Ishikawa (cell line): Measurements from ENCODE around the gene APBB3.

Source experiments
- CEBPB ChIP-seq: IDR thresholded peaks from 2 replicates; pipeline ENCODE4 v1.6.1; 2012
- CREB1 ChIP-seq: IDR thresholded peaks from 2 replicates; pipeline ENCODE4 v1.6.1; 2012; ENCODE audit warnings: low read depth
- EP300 ChIP-seq: IDR thresholded peaks from 2 replicates; pipeline ENCODE4 v1.6.1; 2012; ENCODE audit warnings: borderline replicate concordance
- FOXM1 ChIP-seq: IDR thresholded peaks from 2 replicates; pipeline ENCODE4 v1.6.1; 2012; ENCODE audit warnings: low read depth, borderline replicate concordance
- MAX ChIP-seq: IDR thresholded peaks from 2 replicates; pipeline ENCODE4 v1.6.1; 2012
- NFIC ChIP-seq: IDR thresholded peaks from 2 replicates; pipeline ENCODE4 v1.6.1; 2012
- RAD21 ChIP-seq: IDR thresholded peaks from 2 replicates; pipeline ENCODE4 v1.6.1; 2012; ENCODE audit warnings: low read depth
- REST ChIP-seq: IDR thresholded peaks from 2 replicates; pipeline ENCODE4 v1.6.1; 2012; ENCODE audit warnings: low read depth, mild to moderate bottlenecking
- TCF12 ChIP-seq: IDR thresholded peaks from 2 replicates; pipeline ENCODE4 v1.6.1; 2012; ENCODE audit warnings: low read depth
- TEAD4 ChIP-seq: IDR thresholded peaks from 2 replicates; pipeline ENCODE4 v1.6.1; 2012
- USF1 ChIP-seq: IDR thresholded peaks from 2 replicates; pipeline ENCODE4 v1.6.1; 2012
- YY1 ChIP-seq: IDR thresholded peaks from 2 replicates; pipeline ENCODE4 v1.6.1; 2012; ENCODE audit warnings: low read depth

- no peak for TF ChIP-seq CREB1
- TF ChIP-seq CEBPB, result no peak
- TF ChIP-seq FOXM1, result no peak
- TF ChIP-seq RAD21, result no peak
- TF ChIP-seq EP300, result no peak
- TF ChIP-seq REST, result no peak
- no peak for TF ChIP-seq TEAD4
- no peak for TF ChIP-seq NFIC
- TF ChIP-seq USF1, result no peak
- no peak for TF ChIP-seq TCF12
- TF ChIP-seq YY1, result no peak
- TF ChIP-seq MAX, result no peak
Observed at GRCh38 chr5:140554454-140554853, 9.9 kb downstream of the APBB3 start.
